Panc1 (cell line): ENCODE data around the gene PCNT. TPM values are rescaled to one million over a fixed set of nuclear protein-coding genes. Genes with fewer than 3 reads are reported as not detected.

Experiments
- ATAC-seq: fragments of 200-7000 bp; cut with Tn5 transposase; 2 replicates; pipeline ENCODE4 v1.9.1; 2020; ENCODE audit warnings: mild to moderate bottlenecking, moderate library complexity
- BruUV-seq: library from RNA; stranded (reverse); fragments of 400-500 nt; replicated peaks from 2 replicates; lab custom pipeline; 2021; lab: Mats Ljungman, UMichigan
- CTCF ChIA-PET: fragments of 300-600 bp; sonication (Branson Sonifier 250); formaldehyde crosslinking; loops from one replicate; lab custom pipeline; 2022; ENCODE audit warnings: antibody characterized with exemption; lab: Charles Lee
- POLR2A ChIA-PET: fragments of 300-600 bp; sonication (Branson Sonifier 250); formaldehyde crosslinking; loops from one replicate; lab custom pipeline; 2022; ENCODE audit warnings: antibody characterized with exemption; lab: Charles Lee
- DNase-seq: peaks from one replicate; pipeline ENCODE4 v3.0.0-alpha.2; 2010; ENCODE audit warnings: low read depth, low spot score
- H3K27ac ChIP-seq: 2 replicates; pipeline ENCODE4 v1.5.1; 2011; ENCODE audit warnings: mild to moderate bottlenecking, low read length, inconsistent platforms
- H3K27me3 ChIP-seq: fragments of 200-500 bp; sonication (Bioruptor generic); 2 replicates; pipeline ENCODE4 v1.6.0; 2014; ENCODE audit warnings: low read length, inconsistent platforms; ENCODE audit not compliant: control insufficient read depth, insufficient read depth
- H3K36me3 ChIP-seq: fragments of 200-500 bp; sonication (Bioruptor generic); 2 replicates; pipeline ENCODE4 v1.5.1; 2014; ENCODE audit warnings: inconsistent platforms, mild to moderate bottlenecking, low read length, moderate library complexity; ENCODE audit not compliant: control insufficient read depth, insufficient read depth
- H3K4me1 ChIP-seq: 2 replicates; pipeline ENCODE4 v1.5.1; 2011; ENCODE audit warnings: inconsistent platforms, mild to moderate bottlenecking, low read length, moderate library complexity; ENCODE audit not compliant: control insufficient read depth, insufficient read depth
- H3K4me3 ChIP-seq, 2 experiments: 2 replicates each; pipeline ENCODE4 v1.5.1; 2011 to 2012; ENCODE audit warnings: low read depth in 2 of 2, low read length in 2 of 2, mild to moderate bottlenecking in 2 of 2, inconsistent platforms in 1 of 2, moderate library complexity in 1 of 2
- H3K9me3 ChIP-seq: fragments of 200-500 bp; sonication (Bioruptor generic); 2 replicates; pipeline ENCODE4 v1.5.1; 2014; ENCODE audit warnings: low read depth, mild to moderate bottlenecking, inconsistent platforms, low read length, moderate library complexity; ENCODE audit not compliant: control insufficient read depth, insufficient read depth
- CTCF ChIP-seq: fragments of 450-650 bp; IDR thresholded peaks from 2 replicates; pipeline ENCODE4 v1.5.1; 2017; ENCODE audit warnings: mild to moderate bottlenecking
- POLR2AphosphoS5 ChIP-seq: IDR thresholded peaks from 2 replicates; pipeline ENCODE4 v1.6.1; 2012; ENCODE audit warnings: mild to moderate bottlenecking, low read depth, low read length, moderate library complexity
- SIN3A ChIP-seq: IDR thresholded peaks from 2 replicates; pipeline ENCODE4 v1.6.1; 2012; ENCODE audit warnings: low read depth, mild to moderate bottlenecking, low read length, moderate library complexity, borderline replicate concordance; ENCODE audit not compliant: insufficient read depth
- TCF7L2 ChIP-seq: IDR thresholded peaks from 2 replicates; pipeline ENCODE4 v1.6.1; 2011; ENCODE audit warnings: mild to moderate bottlenecking, low read depth, low read length, inconsistent platforms
- in situ Hi-C: cut with HindIII; loops from 2 replicates; pipeline ENCODE4 v1.10.0; 2016; ENCODE audit warnings: low sequenced_read_pairs, low pct_unique_long_range_greater_than_20kb
- intact Hi-C: fragments of 100-400 bp; cut with micrococcal nuclease; formaldehyde crosslinking; loops from one replicate; pipeline ENCODE4 v1.10.0; 2022; ENCODE audit not compliant: unreplicated experiment
- total RNA-seq: library from RNA; stranded (reverse); gene quantifications from one replicate; pipeline ENCODE4 v1.2.1, GENCODE V29; 2021; ENCODE audit not compliant: unreplicated experiment
- TF ChIP-seq, protein P1 (sequence below), 2 experiments: IDR thresholded peaks; 2 replicates each; pipeline ENCODE4 v1.6.1; 2011 to 2012; ENCODE audit warnings: low read depth in 2 of 2, control low read depth in 1 of 2, low read length in 1 of 2, mild to moderate bottlenecking in 1 of 2, moderate library complexity in 1 of 2; ENCODE audit not compliant: insufficient read depth in 1 of 2

The PCNT gene
- total RNA-seq, 1 experiment from 2014 or later = 44.3 TPM

GRCh38 chr21:46471514-46471913 lies 147.6 kb downstream of the PCNT start:
- H3K4me1 ChIP-seq = no peaks in the 10 kb centered on the region
- POLR2A ChIA-PET = no interaction called here
- H3K27me3 ChIP-seq = no peaks in the 10 kb centered on the region
- ATAC-seq = no peak
- no peaks in the 10 kb centered on the region for H3K9me3 ChIP-seq
- BruUV-seq = no TSS peak
- no peak overlapping the region for H3K27ac ChIP-seq
- no peak for DNase-seq
- CTCF ChIA-PET = interaction anchor here (0.6 kb wide), 1 partner anchor 274 kb away, joined by 6 read pairs; no protein-coding TSS in a partner anchor
- in situ Hi-C loops (no loop called here), intact Hi-C loops (no loop called here)
- H3K4me3 ChIP-seq = no peak overlapping the region
- no peaks in the 10 kb centered on the region for H3K36me3 ChIP-seq
- TF ChIP-seq CTCF (no peak), POLR2AphosphoS5 (no peak), SIN3A (no peak), TCF7L2 (no peak)
- TF ChIP-seq, protein P1, sequence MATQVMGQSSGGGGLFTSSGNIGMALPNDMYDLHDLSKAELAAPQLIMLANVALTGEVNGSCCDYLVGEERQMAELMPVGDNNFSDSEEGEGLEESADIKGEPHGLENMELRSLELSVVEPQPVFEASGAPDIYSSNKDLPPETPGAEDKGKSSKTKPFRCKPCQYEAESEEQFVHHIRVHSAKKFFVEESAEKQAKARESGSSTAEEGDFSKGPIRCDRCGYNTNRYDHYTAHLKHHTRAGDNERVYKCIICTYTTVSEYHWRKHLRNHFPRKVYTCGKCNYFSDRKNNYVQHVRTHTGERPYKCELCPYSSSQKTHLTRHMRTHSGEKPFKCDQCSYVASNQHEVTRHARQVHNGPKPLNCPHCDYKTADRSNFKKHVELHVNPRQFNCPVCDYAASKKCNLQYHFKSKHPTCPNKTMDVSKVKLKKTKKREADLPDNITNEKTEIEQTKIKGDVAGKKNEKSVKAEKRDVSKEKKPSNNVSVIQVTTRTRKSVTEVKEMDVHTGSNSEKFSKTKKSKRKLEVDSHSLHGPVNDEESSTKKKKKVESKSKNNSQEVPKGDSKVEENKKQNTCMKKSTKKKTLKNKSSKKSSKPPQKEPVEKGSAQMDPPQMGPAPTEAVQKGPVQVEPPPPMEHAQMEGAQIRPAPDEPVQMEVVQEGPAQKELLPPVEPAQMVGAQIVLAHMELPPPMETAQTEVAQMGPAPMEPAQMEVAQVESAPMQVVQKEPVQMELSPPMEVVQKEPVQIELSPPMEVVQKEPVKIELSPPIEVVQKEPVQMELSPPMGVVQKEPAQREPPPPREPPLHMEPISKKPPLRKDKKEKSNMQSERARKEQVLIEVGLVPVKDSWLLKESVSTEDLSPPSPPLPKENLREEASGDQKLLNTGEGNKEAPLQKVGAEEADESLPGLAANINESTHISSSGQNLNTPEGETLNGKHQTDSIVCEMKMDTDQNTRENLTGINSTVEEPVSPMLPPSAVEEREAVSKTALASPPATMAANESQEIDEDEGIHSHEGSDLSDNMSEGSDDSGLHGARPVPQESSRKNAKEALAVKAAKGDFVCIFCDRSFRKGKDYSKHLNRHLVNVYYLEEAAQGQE (IDR thresholded peaks at IDR 0.05; ENCODE audit: insufficient read depth in 1 of 2, low read depth in 2 of 2, low read length in 1 of 2) = no peak

DNA sequence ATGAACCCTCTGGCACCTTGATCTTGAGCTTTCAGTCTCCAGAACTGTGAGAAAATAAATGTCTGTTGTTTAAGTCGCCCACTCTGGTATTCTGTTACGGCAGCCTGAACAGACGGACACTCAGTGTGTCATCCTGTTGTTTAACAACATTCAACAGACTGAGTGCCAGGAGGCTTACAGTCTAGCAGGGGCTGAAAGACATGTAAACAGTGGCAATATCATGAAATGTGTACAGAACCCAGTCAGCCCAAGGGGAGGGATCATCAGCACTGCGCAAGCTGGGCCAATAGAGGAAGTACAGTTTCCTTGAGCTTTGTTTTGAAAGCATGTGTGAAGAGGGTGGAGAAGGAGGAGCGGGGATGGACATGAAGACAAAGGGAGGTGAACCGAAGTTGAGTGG lies 148.3 kb downstream of the PCNT start:
- intact Hi-C loops = no loop called here
- no peak overlapping the region for H3K27ac ChIP-seq
- H3K4me3 ChIP-seq = no peak overlapping the region
- ChIA-PET CTCF (no interaction called here), POLR2A (no interaction called here)
- BruUV-seq = no TSS peak
- in situ Hi-C loops = no loop called here
- no peaks in the 10 kb centered on the region for H3K36me3 ChIP-seq
- H3K9me3 ChIP-seq = no peaks in the 10 kb centered on the region
- TF ChIP-seq SIN3A = no peak
- no peaks in the 10 kb centered on the region for H3K27me3 ChIP-seq
- no peak for ATAC-seq
- H3K4me1 ChIP-seq = no peaks in the 10 kb centered on the region
- DNase-seq = no peak

- ATAC-seq = no peak
- H3K27ac ChIP-seq = no peak overlapping the region
- in situ Hi-C loops = no loop called here
- H3K27me3 ChIP-seq = no peaks in the 10 kb centered on the region
- POLR2A ChIA-PET = no interaction called here
- TF ChIP-seq, protein P1 (IDR thresholded peaks at IDR 0.05; ENCODE audit: insufficient read depth in 1 of 2, low read depth in 2 of 2, low read length in 1 of 2) = no peak
- no peak for TF ChIP-seq TCF7L2
- TF ChIP-seq SIN3A = no peak
- TF ChIP-seq POLR2AphosphoS5 = no peak
- TF ChIP-seq CTCF = no peak
- no TSS peak for BruUV-seq
- CTCF ChIA-PET = no interaction called here
- H3K4me3 ChIP-seq = no peak overlapping the region
- H3K9me3 ChIP-seq = no peaks in the 10 kb centered on the region
- H3K4me1 ChIP-seq = no peaks in the 10 kb centered on the region
- DNase-seq = no peak
- H3K36me3 ChIP-seq = no peaks in the 10 kb centered on the region
- intact Hi-C loops = no loop called here
These were observed 150.4 kb downstream of the PCNT start for GRCh38 chr21:46474382-46474781.
